MCF 10A (cell line): ENCODE data around the gene RBM44. TPM values are rescaled to one million over a fixed set of nuclear protein-coding genes. Genes with fewer than 3 reads are reported as not detected.
A peak's percentile ranks its signal among the peaks of the same experiment; 100 is the strongest.

ENCODE experiments used
- BruUV-seq: library from RNA; stranded (reverse); fragments of 400-500 nt; replicated peaks from 2 replicates; lab custom pipeline; 2021; lab: Mats Ljungman, UMichigan
- CTCF ChIA-PET: fragments of 300-600 bp; sonication (Branson Sonifier 250); formaldehyde crosslinking; extraction: SDS; loops from one replicate; lab custom pipeline; 2021; ENCODE audit warnings: antibody characterized with exemption, inconsistent platforms; lab: Yijun Ruan, JAX
- POLR2A ChIA-PET: fragments of 300-600, 350-650 bp; sonication (Branson Sonifier 250); formaldehyde crosslinking; extraction: SDS; loops from one replicate; lab custom pipeline; 2020; ENCODE audit warnings: antibody characterized with exemption, inconsistent platforms; lab: Yijun Ruan, JAX
- DNase-seq: peaks from one replicate; pipeline ENCODE4 v3.0.0-alpha.2; 2018; ENCODE audit not compliant: unreplicated experiment
- H3K27ac Mint-ChIP-seq: one replicate; pipeline ENCODE4 v1.8.0; 2022; ENCODE audit warnings: mild to moderate bottlenecking, low read depth, mixed read lengths; ENCODE audit not compliant: unreplicated experiment
- H3K27me3 Mint-ChIP-seq: one replicate; pipeline ENCODE4 v1.8.0; 2022; ENCODE audit warnings: mixed read lengths; ENCODE audit not compliant: insufficient read depth, unreplicated experiment
- H3K36me3 Mint-ChIP-seq: one replicate; pipeline ENCODE4 v1.8.0; 2022; ENCODE audit warnings: mild to moderate bottlenecking, moderate library complexity, mixed read lengths; ENCODE audit not compliant: insufficient read depth, unreplicated experiment
- H3K4me1 Mint-ChIP-seq: one replicate; pipeline ENCODE4 v1.8.0; 2022; ENCODE audit warnings: mixed read lengths; ENCODE audit not compliant: insufficient read depth, unreplicated experiment
- H3K4me3 Mint-ChIP-seq: one replicate; pipeline ENCODE4 v1.8.0; 2022; ENCODE audit warnings: mild to moderate bottlenecking, moderate library complexity, mixed read lengths; ENCODE audit not compliant: unreplicated experiment
- H3K9me3 Mint-ChIP-seq: one replicate; pipeline ENCODE4 v1.8.0; 2022; ENCODE audit warnings: mixed read lengths; ENCODE audit not compliant: unreplicated experiment
- intact Hi-C: fragments of 100-400 bp; cut with micrococcal nuclease; formaldehyde crosslinking; loops from 2 replicates; pipeline ENCODE4 v1.14.1; 2022
- total RNA-seq: library from RNA; stranded (reverse); gene quantifications from 2 replicates; pipeline ENCODE4 v1.2.3, GENCODE V29; 2022
- TF ChIP-seq, protein P1 (sequence below): fragments of 200-600 bp; IDR thresholded peaks from one replicate; pipeline ENCODE4 v1.8.0; 2022; ENCODE audit warnings: antibody characterized with exemption, mild to moderate bottlenecking; ENCODE audit not compliant: unreplicated experiment

RBM44 gene
- total RNA-seq, 1 experiment from 2014 or later = 0.23 TPM

DNA sequence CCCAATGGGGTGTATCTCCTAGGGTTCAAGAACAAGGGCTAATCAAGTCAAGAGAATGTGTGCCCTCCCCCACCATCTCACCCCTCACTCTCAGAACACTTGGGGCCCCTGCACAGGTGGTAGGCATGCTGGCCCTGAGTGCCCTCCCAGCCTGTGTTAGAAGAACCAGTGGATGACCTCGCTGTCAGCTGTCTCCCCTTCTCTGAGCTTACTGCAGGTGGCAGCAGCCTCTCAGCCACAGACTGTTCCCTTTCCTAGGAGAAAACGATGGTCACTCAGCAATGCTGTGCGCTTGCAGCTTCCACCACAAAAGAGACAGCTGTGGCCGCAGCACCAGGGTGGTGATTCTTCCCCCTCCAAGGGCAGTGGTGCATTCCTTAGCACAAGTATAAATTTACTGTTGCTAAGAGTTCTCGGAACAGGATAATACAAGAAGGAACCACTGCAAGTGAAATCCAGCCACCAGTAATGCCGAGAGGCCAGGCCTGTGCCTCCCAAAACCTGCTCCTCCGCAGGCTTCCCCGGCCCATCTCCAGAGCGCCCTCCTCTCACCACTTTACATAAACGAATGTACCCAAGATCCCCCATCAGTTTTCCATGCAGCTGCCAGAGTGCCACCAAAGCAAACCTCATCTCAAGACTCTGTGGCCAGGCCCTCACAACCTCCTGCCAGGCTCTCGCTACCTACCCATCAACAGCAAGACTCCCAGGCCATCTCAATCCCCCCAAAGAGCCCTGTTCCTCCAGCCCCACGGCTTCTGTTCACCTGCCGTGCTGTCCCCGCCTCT, 59.9 kb downstream of the RBM44 start:
- Mint-ChIP-seq H3K4me3 (peak overlapping the region; percentile 43), H3K9me3 (no peaks in the 10 kb centered on the region), H3K4me1 (peaks cover 8% of the 10 kb centered on the region), H3K36me3 (no peaks in the 10 kb centered on the region), H3K27me3 (no peaks in the 10 kb centered on the region), H3K27ac (no peak overlapping the region)
- TF ChIP-seq, protein P1, sequence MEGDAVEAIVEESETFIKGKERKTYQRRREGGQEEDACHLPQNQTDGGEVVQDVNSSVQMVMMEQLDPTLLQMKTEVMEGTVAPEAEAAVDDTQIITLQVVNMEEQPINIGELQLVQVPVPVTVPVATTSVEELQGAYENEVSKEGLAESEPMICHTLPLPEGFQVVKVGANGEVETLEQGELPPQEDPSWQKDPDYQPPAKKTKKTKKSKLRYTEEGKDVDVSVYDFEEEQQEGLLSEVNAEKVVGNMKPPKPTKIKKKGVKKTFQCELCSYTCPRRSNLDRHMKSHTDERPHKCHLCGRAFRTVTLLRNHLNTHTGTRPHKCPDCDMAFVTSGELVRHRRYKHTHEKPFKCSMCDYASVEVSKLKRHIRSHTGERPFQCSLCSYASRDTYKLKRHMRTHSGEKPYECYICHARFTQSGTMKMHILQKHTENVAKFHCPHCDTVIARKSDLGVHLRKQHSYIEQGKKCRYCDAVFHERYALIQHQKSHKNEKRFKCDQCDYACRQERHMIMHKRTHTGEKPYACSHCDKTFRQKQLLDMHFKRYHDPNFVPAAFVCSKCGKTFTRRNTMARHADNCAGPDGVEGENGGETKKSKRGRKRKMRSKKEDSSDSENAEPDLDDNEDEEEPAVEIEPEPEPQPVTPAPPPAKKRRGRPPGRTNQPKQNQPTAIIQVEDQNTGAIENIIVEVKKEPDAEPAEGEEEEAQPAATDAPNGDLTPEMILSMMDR = peak; percentile 81
- intact Hi-C loops = loop anchor here (1.0 to 2.0 kb wide), 5 partner anchors 110 to 398 kb away; partner anchors contain the start of gene ERFE
- peak; percentile 84 for DNase-seq
- no TSS peak for BruUV-seq
- ChIA-PET CTCF (interaction anchor here (0.5 to 1.5 kb wide), 18 partner anchors 10 to 414 kb away, joined by 3 to 8 read pairs (median 3); no protein-coding TSS in a partner anchor), POLR2A (interaction anchor here (0.7 to 1.5 kb wide), 7 partner anchors 15 to 203 kb away, joined by 3 to 7 read pairs (median 4); partner anchors contain the start of gene SCLY)

DNA sequence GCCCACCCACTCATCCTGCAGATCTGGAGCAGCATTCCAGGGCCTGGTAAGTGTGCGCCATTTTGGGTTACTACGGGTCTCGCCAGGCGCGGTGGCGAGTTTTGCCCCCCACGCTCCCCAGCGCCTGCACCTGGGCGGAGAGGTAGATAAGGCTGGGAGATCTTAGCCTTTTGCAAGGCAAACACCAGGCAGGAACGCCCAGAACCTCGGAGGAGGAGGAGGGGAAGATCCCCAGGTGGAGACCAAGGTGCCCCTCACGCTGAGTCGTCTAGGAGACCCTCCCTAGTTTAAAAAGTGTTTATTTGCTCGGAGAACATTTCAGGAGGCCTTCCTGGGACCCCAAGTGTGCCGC, 60.5 kb downstream of the RBM44 start:
- Mint-ChIP-seq H3K36me3 (no peaks in the 10 kb centered on the region), H3K4me3 (peak overlapping the region; percentile 43), H3K27ac (no peak overlapping the region), H3K27me3 (no peaks in the 10 kb centered on the region), H3K4me1 (peaks cover 8% of the 10 kb centered on the region), H3K9me3 (no peaks in the 10 kb centered on the region)
- intact Hi-C loops = loop anchor here (2.0 kb wide), 1 partner anchor 300 kb away; the partner anchor contains the start of gene ERFE
- no peak for DNase-seq
- TF ChIP-seq, protein P1 = no peak
- POLR2A ChIA-PET = interaction anchor here (0.7 to 1.5 kb wide), 4 partner anchors 16 to 200 kb away, joined by 3 to 7 read pairs (median 4); no protein-coding TSS in a partner anchor
- no TSS peak for BruUV-seq
- CTCF ChIA-PET = interaction anchor here (0.5 to 1.5 kb wide), 12 partner anchors 10 to 404 kb away, joined by 3 to 8 read pairs (median 4); no protein-coding TSS in a partner anchor

DNA sequence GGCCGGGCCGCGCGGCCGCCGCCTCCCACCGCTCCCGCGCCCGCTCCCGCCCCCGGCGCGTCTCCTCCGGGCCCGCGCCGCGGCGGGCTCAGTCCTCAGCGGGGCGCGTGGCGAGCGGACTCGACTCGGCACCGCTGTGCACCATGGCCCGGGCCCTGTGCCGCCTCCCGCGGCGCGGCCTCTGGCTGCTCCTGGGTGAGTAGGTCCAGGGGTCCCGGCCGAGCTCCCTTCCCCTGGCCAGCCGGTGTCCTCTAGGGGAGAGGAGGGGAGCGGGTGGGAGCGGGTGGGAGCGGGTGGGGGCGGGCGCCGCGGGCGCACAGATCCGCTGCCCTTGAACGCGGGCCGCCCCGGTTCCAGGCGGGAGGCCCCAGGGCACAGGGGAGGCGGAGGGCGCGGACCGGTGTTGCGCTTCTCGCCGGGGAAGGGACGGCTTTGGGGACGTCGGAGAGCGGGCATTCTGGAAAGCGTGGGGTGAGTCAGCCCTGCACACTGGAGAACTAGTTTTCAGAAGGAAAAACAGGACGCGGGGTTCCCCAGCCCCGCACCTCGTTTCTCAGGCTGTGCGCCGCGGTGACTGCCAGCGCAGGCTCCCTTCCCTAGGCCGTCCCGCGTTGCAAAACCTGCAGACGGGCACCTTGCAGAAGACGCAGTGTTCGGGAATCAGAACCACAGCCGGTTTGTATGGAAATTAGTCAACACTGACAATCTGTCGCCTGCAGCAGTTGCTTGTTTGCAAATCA, 61.1 kb downstream of the RBM44 start, which contains the start of gene RAMP1:
Gene RAMP1 (plus strand): TSS at position 91 of the 740 bp plus-strand sequence. CDS start 53 bp downstream, at position 144.
- intact Hi-C loops = loop anchor here (2.0 kb wide), 1 partner anchor 299 kb away; the partner anchor contains the start of gene ERFE
- no peaks in the 10 kb centered on the region for H3K27me3 Mint-ChIP-seq

More for the DNA sequence above, 61.1 kb downstream of the RBM44 start, which contains the start of gene RAMP1:
- POLR2A ChIA-PET = no interaction called here
- H3K27ac Mint-ChIP-seq = no peak within 1 kb of the TSS
- DNase-seq = no peak
- CTCF ChIA-PET = no interaction called here
- no TSS peak for BruUV-seq
- H3K4me3 Mint-ChIP-seq = peak within 1 kb of the TSS; percentile 43
- no peaks in the 10 kb centered on the region for H3K36me3 Mint-ChIP-seq
- H3K4me1 Mint-ChIP-seq = peaks cover 14% of the 10 kb centered on the region
- TF ChIP-seq, protein P1 = no peak
- H3K9me3 Mint-ChIP-seq = no peaks in the 10 kb centered on the region
